ENCODE measurements around the gene PTPRU.

PTPRU gene

GRCh38 chr1:29342351-29342750, 106.0 kb downstream of the PTPRU start:
- DNase-seq, result no peak

- no peak for DNase-seq
Observed at GRCh38 chr1:29342983-29343382, 106.7 kb downstream of the PTPRU start.

GRCh38 chr1:29343476-29343875, 107.2 kb downstream of the PTPRU start:
- DNase-seq, result no peak

- no peak for DNase-seq
Observed at GRCh38 chr1:29343908-29344307, 107.6 kb downstream of the PTPRU start.

- DNase-seq, result no peak
Observed at GRCh38 chr1:29344336-29344735, 108.0 kb downstream of the PTPRU start.

- DNase-seq, result no peak
Observed at GRCh38 chr1:29346576-29346975, 110.3 kb downstream of the PTPRU start.

- DNase-seq, result no peak
Observed at GRCh38 chr1:29349871-29350491, 113.7 kb downstream of the PTPRU start.

GRCh38 chr1:29352719-29353420, 116.5 kb downstream of the PTPRU start:
- no peak for DNase-seq

- DNase-seq, result no peak
Observed at GRCh38 chr1:29354511-29355098, 118.3 kb downstream of the PTPRU start.

- DNase-seq, result no peak
Observed at GRCh38 chr1:29355375-29355774, 119.1 kb downstream of the PTPRU start.

GRCh38 chr1:29356663-29357062, 120.3 kb downstream of the PTPRU start:
- DNase-seq, result no peak

- no peak for DNase-seq
Observed at GRCh38 chr1:29357452-29357851, 121.1 kb downstream of the PTPRU start.

- DNase-seq, result no peak
Observed at GRCh38 chr1:29358183-29358582, 121.9 kb downstream of the PTPRU start.

GRCh38 chr1:29360768-29361167, 124.4 kb downstream of the PTPRU start:
- DNase-seq, result no peak

GRCh38 chr1:29361686-29362085, 125.4 kb downstream of the PTPRU start:
- DNase-seq, result no peak

GRCh38 chr1:29362116-29362515, 125.8 kb downstream of the PTPRU start:
- no peak for DNase-seq

GRCh38 chr1:29362764-29363163, 126.4 kb downstream of the PTPRU start:
- DNase-seq, result no peak

- no peak for DNase-seq
Observed at GRCh38 chr1:29363536-29363935, 127.2 kb downstream of the PTPRU start.

GRCh38 chr1:29364101-29364678, 127.9 kb downstream of the PTPRU start:
- DNase-seq, result no peak

GRCh38 chr1:29365906-29366670, 129.8 kb downstream of the PTPRU start:
- DNase-seq, result no peak

GRCh38 chr1:29368936-29369932, 132.9 kb downstream of the PTPRU start:
- DNase-seq, result no peak

GRCh38 chr1:29370067-29370466, 133.7 kb downstream of the PTPRU start:
- DNase-seq, result no peak
